Stromal cell of bone marrow (primary cell): ENCODE data around the gene MSMB.

Source experiments
- DNase-seq: peaks from one replicate; pipeline ENCODE4 v3.0.0-alpha.2; 2012; ENCODE audit warnings: low read depth

MSMB gene

GRCh38 chr10:46033602-46034011 is 12.5 kb downstream of the MSMB start:
- DNase-seq = peak; percentile 83

GRCh38 chr10:46031648-46032532 is 14.2 kb downstream of the MSMB start:
- no peak for DNase-seq

GRCh38 chr10:46030091-46030937 is 15.8 kb downstream of the MSMB start, which contains the start of gene NCOA4:
Gene NCOA4 (minus strand): TSS chr10:46030623. CDS start chr10:46016680, 13,943 bp downstream.
- peak; percentile 98 for DNase-seq

- no peak for DNase-seq
These were observed 16.5 kb downstream of the MSMB start for GRCh38 chr10:46029461-46030030.

- peak; percentile 56 for DNase-seq
These were observed 17.2 kb downstream of the MSMB start for GRCh38 chr10:46028584-46029460.

GRCh38 chr10:46026106-46026505 is 20.0 kb downstream of the MSMB start:
- DNase-seq = no peak

- no peak for DNase-seq
These were observed 20.7 kb downstream of the MSMB start for GRCh38 chr10:46025406-46025805.

GRCh38 chr10:46024948-46025347 is 21.1 kb downstream of the MSMB start:
- no peak for DNase-seq

- peak; percentile 96 for DNase-seq
These were observed 22.9 kb downstream of the MSMB start for GRCh38 chr10:46022978-46023702.

- no peak for DNase-seq
These were observed 25.8 kb downstream of the MSMB start for GRCh38 chr10:46020344-46020657.

- DNase-seq = no peak
These were observed 26.3 kb downstream of the MSMB start for GRCh38 chr10:46019569-46020343.

GRCh38 chr10:46019177-46019528 is 26.9 kb downstream of the MSMB start:
- DNase-seq = no peak

GRCh38 chr10:46018453-46019176 is 27.5 kb downstream of the MSMB start:
- no peak for DNase-seq

GRCh38 chr10:46017733-46018132 is 28.3 kb downstream of the MSMB start:
- DNase-seq = no peak

- no peak for DNase-seq
These were observed 29.3 kb downstream of the MSMB start for GRCh38 chr10:46016811-46017210.

GRCh38 chr10:46016190-46016589 is 29.9 kb downstream of the MSMB start:
- no peak for DNase-seq

- DNase-seq = peak; percentile 66
These were observed 31.2 kb downstream of the MSMB start for GRCh38 chr10:46014683-46015405.

GRCh38 chr10:46014206-46014605 is 31.9 kb downstream of the MSMB start:
- DNase-seq = no peak

- DNase-seq = no peak
These were observed 33.3 kb downstream of the MSMB start for GRCh38 chr10:46012746-46013145.
